ENCODE measurements around the gene CA6.
"Not testable (repeated sequence)": the region's sequence is repeated elsewhere in the genome, so short reads cannot be mapped to it uniquely, and the experiment has no call there.

Gene CA6

DNA sequence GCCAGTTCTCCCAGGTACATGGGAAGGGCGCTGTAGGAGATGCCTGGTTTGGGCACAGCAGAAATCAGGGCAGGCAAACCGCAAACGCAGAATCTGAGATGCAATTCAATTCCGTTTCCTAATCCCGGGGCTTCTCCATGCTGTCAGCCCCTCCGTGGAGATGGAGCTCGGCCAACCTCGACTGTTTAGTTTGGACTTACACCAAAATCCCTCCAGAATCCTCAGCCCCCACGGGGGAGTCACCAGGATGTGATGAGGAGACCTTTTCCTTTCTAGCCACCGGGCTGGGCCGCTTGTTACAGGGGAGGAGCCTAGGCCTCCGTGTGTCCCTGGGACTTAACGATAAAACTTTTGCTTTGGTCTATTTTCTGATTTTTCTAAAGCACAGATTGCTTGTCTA is 72.7 kb downstream of the CA6 start:
- no peak for ATAC-seq (ENCODE audit: insufficient read depth, low read depth)

DNA sequence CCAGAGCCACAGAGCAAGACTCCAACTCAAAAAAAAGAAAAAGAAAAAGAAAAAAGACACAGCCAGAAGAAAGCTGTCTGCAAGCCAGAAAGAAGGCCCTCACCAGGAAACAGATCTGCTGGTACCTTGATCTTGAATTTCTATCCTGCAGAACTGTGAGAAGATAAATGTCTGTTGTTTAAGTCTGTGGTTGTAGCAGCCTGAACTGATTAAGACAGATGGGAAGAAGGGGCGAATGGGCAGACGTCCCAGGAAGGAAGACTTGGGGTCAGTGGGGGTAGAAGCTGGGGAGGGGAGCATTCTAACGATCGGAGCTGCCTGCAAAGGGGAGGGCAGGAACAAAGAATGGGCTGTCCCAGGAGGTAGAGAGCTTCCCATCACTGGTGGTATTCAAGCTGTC is 74.2 kb downstream of the CA6 start:
- H2AFZ ChIP-seq (ENCODE audit: low read depth, low read length): no peak overlapping the region
- H3K27me3 ChIP-seq (ENCODE audit: insufficient read depth, low read length, poor library complexity): no peaks in the 10 kb centered on the region
- no peak overlapping the region for H3K9ac ChIP-seq (ENCODE audit: low read depth, low read length)
- H3K27ac ChIP-seq (ENCODE audit: low read length): no peak overlapping the region
- H3K4me1 ChIP-seq (ENCODE audit: insufficient read depth, low read length): peaks cover 3% of the 10 kb centered on the region; the same call in 1 of the 2 replicates
- DNase-seq: no peak
- no peak for TF ChIP-seq EZH2 (IDR thresholded peaks at IDR 0.05; ENCODE audit: borderline replicate concordance, low read depth, low read length, severe bottlenecking)
- TF ChIP-seq, protein P1, sequence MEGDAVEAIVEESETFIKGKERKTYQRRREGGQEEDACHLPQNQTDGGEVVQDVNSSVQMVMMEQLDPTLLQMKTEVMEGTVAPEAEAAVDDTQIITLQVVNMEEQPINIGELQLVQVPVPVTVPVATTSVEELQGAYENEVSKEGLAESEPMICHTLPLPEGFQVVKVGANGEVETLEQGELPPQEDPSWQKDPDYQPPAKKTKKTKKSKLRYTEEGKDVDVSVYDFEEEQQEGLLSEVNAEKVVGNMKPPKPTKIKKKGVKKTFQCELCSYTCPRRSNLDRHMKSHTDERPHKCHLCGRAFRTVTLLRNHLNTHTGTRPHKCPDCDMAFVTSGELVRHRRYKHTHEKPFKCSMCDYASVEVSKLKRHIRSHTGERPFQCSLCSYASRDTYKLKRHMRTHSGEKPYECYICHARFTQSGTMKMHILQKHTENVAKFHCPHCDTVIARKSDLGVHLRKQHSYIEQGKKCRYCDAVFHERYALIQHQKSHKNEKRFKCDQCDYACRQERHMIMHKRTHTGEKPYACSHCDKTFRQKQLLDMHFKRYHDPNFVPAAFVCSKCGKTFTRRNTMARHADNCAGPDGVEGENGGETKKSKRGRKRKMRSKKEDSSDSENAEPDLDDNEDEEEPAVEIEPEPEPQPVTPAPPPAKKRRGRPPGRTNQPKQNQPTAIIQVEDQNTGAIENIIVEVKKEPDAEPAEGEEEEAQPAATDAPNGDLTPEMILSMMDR (IDR thresholded peaks at IDR 0.05; ENCODE audit: borderline replicate concordance, extremely low read depth, low read length, poor library complexity, severe bottlenecking): no peak
- no peaks in the 10 kb centered on the region for H3K36me3 ChIP-seq (ENCODE audit: insufficient read depth, low read length)
- ATAC-seq (ENCODE audit: insufficient read depth, low read depth): no peak
- H3K79me2 ChIP-seq (ENCODE audit: insufficient read depth, low read length): no peaks in the 10 kb centered on the region
- H3K4me3 ChIP-seq (ENCODE audit: low read depth in 1 of 2, low read length in 2 of 2): no peak overlapping the region
- no peak overlapping the region for H3K4me2 ChIP-seq (ENCODE audit: insufficient read depth, low read length)
- H3K9me3 ChIP-seq (ENCODE audit: insufficient read depth, low read length, severe bottlenecking): no peaks in the 10 kb centered on the region
- no peaks in the 10 kb centered on the region for H4K20me1 ChIP-seq (ENCODE audit: insufficient read depth, low read length)

More for the DNA sequence above, 72.7 kb downstream of the CA6 start:
- Histone ChIP-seq H3K4me3 (ENCODE audit: low read depth in 1 of 2, low read length in 2 of 2) (no peak overlapping the region), H3K9ac (ENCODE audit: low read depth, low read length) (no peak overlapping the region), H4K20me1 (ENCODE audit: insufficient read depth, low read length) (no peaks in the 10 kb centered on the region), H2AFZ (ENCODE audit: low read depth, low read length) (no peak overlapping the region), H3K9me3 (ENCODE audit: insufficient read depth, low read length, severe bottlenecking) (no peaks in the 10 kb centered on the region), H3K36me3 (ENCODE audit: insufficient read depth, low read length) (no peaks in the 10 kb centered on the region), H3K4me2 (ENCODE audit: insufficient read depth, low read length) (no peak overlapping the region), H3K4me1 (ENCODE audit: insufficient read depth, low read length) (peaks cover 3% of the 10 kb centered on the region; the same call in 1 of the 2 replicates), H3K27ac (ENCODE audit: low read length) (no peak overlapping the region), H3K79me2 (ENCODE audit: insufficient read depth, low read length) (no peaks in the 10 kb centered on the region), H3K27me3 (ENCODE audit: insufficient read depth, low read length, poor library complexity) (no peaks in the 10 kb centered on the region)
- TF ChIP-seq, protein P1 (IDR thresholded peaks at IDR 0.05; ENCODE audit: borderline replicate concordance, extremely low read depth, low read length, poor library complexity, severe bottlenecking): no peak
- TF ChIP-seq EZH2 (IDR thresholded peaks at IDR 0.05; ENCODE audit: borderline replicate concordance, low read depth, low read length, severe bottlenecking): no peak
- DNase-seq: no peak

DNA sequence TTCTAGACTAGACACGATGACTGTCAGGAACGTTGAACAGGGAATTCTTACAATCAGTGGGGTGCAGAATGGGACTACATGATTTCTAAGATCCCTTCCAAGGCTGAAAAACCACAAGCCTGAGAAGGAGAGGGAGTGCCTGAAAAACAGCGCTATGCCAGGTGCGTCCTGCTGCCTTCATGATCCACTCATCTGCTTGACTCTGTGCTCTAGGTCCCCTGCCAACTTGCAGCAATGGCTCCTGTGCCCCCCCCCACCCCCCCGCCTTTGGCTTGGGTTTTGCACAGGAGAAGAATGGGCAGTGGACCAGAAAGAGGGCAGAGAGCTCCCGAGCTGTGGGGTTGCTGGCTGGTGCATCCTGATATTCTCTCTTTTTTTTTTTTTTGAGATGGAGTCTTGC is 74.6 kb downstream of the CA6 start:
- H3K4me2 ChIP-seq (ENCODE audit: insufficient read depth, low read length): no peak overlapping the region
- no peak for ATAC-seq (ENCODE audit: insufficient read depth, low read depth)

DNA sequence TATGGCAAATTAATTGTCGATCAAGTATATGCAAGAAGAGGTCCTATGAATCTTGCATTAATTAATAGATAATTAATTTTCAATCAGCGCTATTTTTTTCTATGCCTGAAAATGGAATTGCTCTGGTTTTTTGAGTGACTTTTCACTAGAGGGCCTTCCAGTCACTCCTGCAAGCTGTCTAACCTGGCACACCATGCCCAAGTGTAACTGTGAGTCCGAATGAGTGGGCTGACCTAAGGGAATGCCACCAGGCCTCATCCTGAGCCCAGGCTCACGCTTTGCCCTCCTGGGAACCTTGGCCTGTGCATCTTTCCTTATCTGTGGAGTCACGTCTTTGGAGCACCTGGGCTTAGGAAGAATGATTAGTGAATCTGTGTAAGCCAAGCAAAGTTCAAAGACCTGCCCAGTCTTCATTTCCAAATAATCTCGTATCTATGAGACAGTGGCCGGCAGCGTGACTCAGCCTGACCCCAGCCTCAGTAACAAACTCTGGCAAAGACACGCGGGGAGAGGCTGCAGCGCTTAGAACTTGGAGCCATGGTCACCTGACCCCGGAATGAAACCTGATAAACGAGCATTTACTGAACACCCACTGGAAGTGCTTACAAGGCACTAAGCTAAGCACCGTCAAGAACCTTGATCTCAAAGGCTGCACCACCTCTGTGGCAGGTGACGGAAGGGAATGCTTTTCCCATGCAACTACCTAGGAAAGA is 76.5 kb downstream of the CA6 start:
- not testable (repeated sequence) for H3K9ac ChIP-seq (ENCODE audit: low read depth, low read length); H3K4me2 ChIP-seq (ENCODE audit: insufficient read depth, low read length); H2AFZ ChIP-seq (ENCODE audit: low read depth, low read length); H3K9me3 ChIP-seq (ENCODE audit: insufficient read depth, low read length, severe bottlenecking); H3K4me3 ChIP-seq (ENCODE audit: low read depth in 1 of 2, low read length in 2 of 2); DNase-seq; H3K79me2 ChIP-seq (ENCODE audit: insufficient read depth, low read length); H3K4me1 ChIP-seq (ENCODE audit: insufficient read depth, low read length); H4K20me1 ChIP-seq (ENCODE audit: insufficient read depth, low read length); H3K27ac ChIP-seq (ENCODE audit: low read length); ATAC-seq (ENCODE audit: insufficient read depth, low read depth); H3K27me3 ChIP-seq (ENCODE audit: insufficient read depth, low read length, poor library complexity); H3K36me3 ChIP-seq (ENCODE audit: insufficient read depth, low read length)

More for the DNA sequence above, 74.6 kb downstream of the CA6 start:
- H3K4me1 ChIP-seq (ENCODE audit: insufficient read depth, low read length): peaks cover 3% of the 10 kb centered on the region; the same call in 1 of the 2 replicates
- DNase-seq: no peak
- H3K4me3 ChIP-seq (ENCODE audit: low read depth in 1 of 2, low read length in 2 of 2): no peak overlapping the region
- no peaks in the 10 kb centered on the region for H3K79me2 ChIP-seq (ENCODE audit: insufficient read depth, low read length)
- H2AFZ ChIP-seq (ENCODE audit: low read depth, low read length): no peak overlapping the region
- TF ChIP-seq, protein P1 (IDR thresholded peaks at IDR 0.05; ENCODE audit: borderline replicate concordance, extremely low read depth, low read length, poor library complexity, severe bottlenecking): no peak
- no peak for TF ChIP-seq EZH2 (IDR thresholded peaks at IDR 0.05; ENCODE audit: borderline replicate concordance, low read depth, low read length, severe bottlenecking)
- no peaks in the 10 kb centered on the region for H3K27me3 ChIP-seq (ENCODE audit: insufficient read depth, low read length, poor library complexity)
- H3K36me3 ChIP-seq (ENCODE audit: insufficient read depth, low read length): no peaks in the 10 kb centered on the region
- H4K20me1 ChIP-seq (ENCODE audit: insufficient read depth, low read length): no peaks in the 10 kb centered on the region
- no peaks in the 10 kb centered on the region for H3K9me3 ChIP-seq (ENCODE audit: insufficient read depth, low read length, severe bottlenecking)
- no peak overlapping the region for H3K9ac ChIP-seq (ENCODE audit: low read depth, low read length)
- no peak overlapping the region for H3K27ac ChIP-seq (ENCODE audit: low read length)

Measured in DND-41 (cell line).